Heart left ventricle (tissue), 16 donors: ENCODE results near the gene SMPDL3A. TPM values are rescaled to one million over a fixed set of nuclear protein-coding genes. Genes with fewer than 3 reads are reported as not detected.

ENCODE experiments used
- ATAC-seq, 4 donors: fragments of 200-7000 bp; cut with Tn5 transposase; one replicate each; pipeline ENCODE4 v1.9.1; 2020 to 2022; ENCODE audit warnings: moderate library complexity in 4 of 4, mild to moderate bottlenecking in 3 of 4, moderate number of reproducible peaks in 1 of 4
- DNase-seq, 5 donors: peaks; one replicate each; pipeline ENCODE4 v3.0.0-alpha.2; 2020
- H3K27ac ChIP-seq, 12 donors: fragments of 200-600 bp; sonication (generic) in 4 of 12; one replicate each; pipeline versions ENCODE4 v1.5.0 to v1.8.0; 2016 to 2022; ENCODE audit warnings: mild to moderate bottlenecking in 2 of 12
- H3K27me3 ChIP-seq, 9 donors: fragments of 200-600 bp; sonication (generic) in 2 of 9; one replicate each; pipeline versions ENCODE4 v1.5.1 to v1.8.0; 2016 to 2022; ENCODE audit warnings: mild to moderate bottlenecking in 3 of 9
- H3K36me3 ChIP-seq, 9 donors: fragments of 200-600 bp; sonication (generic) in 2 of 9; one replicate each; pipeline versions ENCODE4 v1.5.0 to v1.8.0; 2018 to 2022; ENCODE audit warnings: mild to moderate bottlenecking in 2 of 9
- H3K4me1 ChIP-seq, 12 donors: fragments of 200-600 bp; sonication (generic) in 4 of 12; one replicate each; pipeline versions ENCODE4 v1.5.0 to v1.8.0; 2016 to 2022; ENCODE audit warnings: mild to moderate bottlenecking in 3 of 12
- H3K4me3 ChIP-seq, 12 donors: fragments of 200-600 bp; sonication (generic) in 4 of 12; one replicate each; pipeline versions ENCODE4 v1.5.0 to v1.8.0; 2017 to 2022; ENCODE audit warnings: mild to moderate bottlenecking in 9 of 12, moderate library complexity in 4 of 12
- H3K9me3 ChIP-seq, 12 donors: fragments of 200-600 bp; sonication (generic) in 4 of 12; one replicate each; pipeline versions ENCODE4 v1.5.0 to v1.8.0; 2016 to 2022; ENCODE audit warnings: mild to moderate bottlenecking in 1 of 12
- POLR2A ChIP-seq, 2 donors: fragments of 450-650 bp; IDR thresholded peaks; one replicate each; pipeline ENCODE4 v1.6.1; 2017; ENCODE audit warnings: antibody characterized with exemption in 2 of 2, mild to moderate bottlenecking in 2 of 2, moderate library complexity in 2 of 2
- WGBS, 4 donors: extraction: QIAGEN DNeasy Blood & Tissue Kit in 2 of 4; methylation state at CpG; one replicate each; pipeline versions ENCODE4 v1.1.5 to v1.1.7; 2013 to 2018; 5-methylcytosine and 5-hydroxymethylcytosine counted together
- intact Hi-C, 10 donors: fragments of 100-400 bp; cut with DNase I; formaldehyde crosslinking; loops; one replicate each; pipeline versions ENCODE4 v1.11.1 to v1.14.2; 2022
- polyA plus RNA-seq, 2 donors: library from polyadenylated mRNA; stranded (reverse); fragments of 200-250 nt; gene quantifications; one replicate each; pipeline ENCODE4 v1.2.3, GENCODE V29; 2013
- total RNA-seq, 9 donors: library from RNA; depleted of rRNA in 2 of 9; stranded (reverse); fragments of >200 nt in 2 of 9; fragmentation: NEBNext Ultra II Directional in 3 of 9; extraction: Animal tissue kit (Norgen Biotek cat#: 25700) in 3 of 9; gene quantifications; one replicate each; pipeline versions ENCODE4 v1.1.0 to v1.2.4, GENCODE V29; 2016 to 2023
- TF ChIP-seq, protein P1 (sequence below), 12 donors: fragments of 200-600 bp; sonication (generic) in 4 of 12; IDR thresholded peaks; one replicate each; pipeline versions ENCODE4 v1.5.0 to v1.8.0; 2018 to 2022; ENCODE audit warnings: antibody characterized with exemption in 12 of 12, mild to moderate bottlenecking in 5 of 12
- donor health status: ischemic (EF 13 %, LVEDD 7.1; RV severe dilation, severe dysfunction).
- donor health status: healthy with polysubstance abuse.
- donor health status: DM: no; HTN: yes; CAD: no.
- donor health status: DM: no; HTN: no; CAD: no.
- donor health status: ischemic (EF 25% LVEDD 6.9; RV normal size, moderate dysfunction).
- donor health status: ischemic (EF 25% LVEDD 5.7; RV mildly dilated, moderate dysfunction).
- donor health status: healthy.
- donor health status: DM: yes; HTN: yes; CAD: no.
- donor health status: ischemic (EF 35%, LVEDD 5.7; RV mildly dilated, moderate dysfunction).
- donor health status: nonischemic (EF 11% LVEDD 7.7; RV severe dilation, severe dysfunction).
- donor health status: DM: yes; HTN: yes; CAD: no.
- donor health status: PGD.
- donor health status: ischemic (EF 29% LVEDD 5.4; RV normal size, mild dysfunction).
- donor health status: nonischemic (EF 23%, LVEDD 6.1; RV moderate dilation, normal function).

The SMPDL3A gene
- total and polyA plus RNA-seq, 11 donors = 3.5 to 10.4 (median 4.6) TPM

DNA sequence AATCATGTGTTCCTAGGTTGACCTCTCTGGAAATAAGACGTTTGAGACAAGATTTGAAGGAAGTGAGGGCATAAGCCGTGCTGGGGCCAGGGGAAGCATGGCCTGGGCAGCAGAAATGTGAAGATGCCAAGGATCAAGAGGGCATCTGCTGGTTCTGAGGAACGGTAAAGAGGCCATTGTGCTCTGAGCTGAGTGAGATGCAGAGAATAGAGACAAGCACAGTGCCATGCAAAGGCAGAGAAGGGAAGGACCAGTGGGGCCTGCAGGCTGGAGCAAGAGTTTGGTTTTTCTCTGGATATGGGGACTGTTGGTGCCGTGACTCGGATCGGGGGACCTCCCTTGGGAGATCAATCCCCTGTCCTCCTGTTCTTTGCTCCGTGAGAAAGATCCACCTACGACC, 50.8 kb downstream of the SMPDL3A start:
- no peaks in the 10 kb centered on the region for H3K9me3 ChIP-seq
- H3K4me3 ChIP-seq = no peak overlapping the region
- intact Hi-C loops = loop anchor here (1.0 to 5.0 kb wide), 6 partner anchors 93 to 110 kb away; no protein-coding TSS in a partner anchor
- no peaks in the 10 kb centered on the region for H3K4me1 ChIP-seq
- WGBS, 4 donors = 66 to 69% (median 68%) methylated on average over 7 to 8 of the region's 8 CpGs
- H3K27ac ChIP-seq = no peak overlapping the region
- no peak for DNase-seq
- H3K27me3 ChIP-seq = peaks cover 0 to 23% (median 0%) of the 10 kb centered on the region in 9 donors
- no peaks in the 10 kb centered on the region for H3K36me3 ChIP-seq
- no peak for ATAC-seq
- TF ChIP-seq, protein P1, sequence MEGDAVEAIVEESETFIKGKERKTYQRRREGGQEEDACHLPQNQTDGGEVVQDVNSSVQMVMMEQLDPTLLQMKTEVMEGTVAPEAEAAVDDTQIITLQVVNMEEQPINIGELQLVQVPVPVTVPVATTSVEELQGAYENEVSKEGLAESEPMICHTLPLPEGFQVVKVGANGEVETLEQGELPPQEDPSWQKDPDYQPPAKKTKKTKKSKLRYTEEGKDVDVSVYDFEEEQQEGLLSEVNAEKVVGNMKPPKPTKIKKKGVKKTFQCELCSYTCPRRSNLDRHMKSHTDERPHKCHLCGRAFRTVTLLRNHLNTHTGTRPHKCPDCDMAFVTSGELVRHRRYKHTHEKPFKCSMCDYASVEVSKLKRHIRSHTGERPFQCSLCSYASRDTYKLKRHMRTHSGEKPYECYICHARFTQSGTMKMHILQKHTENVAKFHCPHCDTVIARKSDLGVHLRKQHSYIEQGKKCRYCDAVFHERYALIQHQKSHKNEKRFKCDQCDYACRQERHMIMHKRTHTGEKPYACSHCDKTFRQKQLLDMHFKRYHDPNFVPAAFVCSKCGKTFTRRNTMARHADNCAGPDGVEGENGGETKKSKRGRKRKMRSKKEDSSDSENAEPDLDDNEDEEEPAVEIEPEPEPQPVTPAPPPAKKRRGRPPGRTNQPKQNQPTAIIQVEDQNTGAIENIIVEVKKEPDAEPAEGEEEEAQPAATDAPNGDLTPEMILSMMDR (IDR thresholded peaks at IDR 0.05) = no peak
- TF ChIP-seq POLR2A (IDR thresholded peaks at IDR 0.05) = no peak

DNA sequence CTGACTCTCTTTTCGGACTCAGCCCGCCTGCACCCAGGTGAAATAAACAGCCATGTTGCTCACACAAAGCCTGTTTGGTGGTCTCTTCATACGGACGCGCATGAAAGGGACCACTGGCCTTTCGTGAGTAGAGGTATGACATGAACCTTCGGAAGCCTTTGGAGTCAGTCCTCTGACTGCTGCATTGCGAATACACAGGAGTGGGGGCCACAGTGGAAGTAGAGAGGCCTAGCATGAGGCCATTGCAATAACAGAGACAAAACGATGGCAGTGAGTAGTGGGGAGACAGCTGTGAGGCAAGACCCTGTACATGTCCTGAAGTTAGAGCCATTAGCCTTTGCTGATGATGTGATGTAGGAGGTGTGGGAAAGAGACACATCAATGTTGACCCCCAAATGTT, 56.4 kb downstream of the SMPDL3A start:
- Histone ChIP-seq H3K27ac (no peak overlapping the region), H3K9me3 (no peaks in the 10 kb centered on the region), H3K27me3 (no peaks in the 10 kb centered on the region), H3K4me1 (no peaks in the 10 kb centered on the region), H3K36me3 (no peaks in the 10 kb centered on the region), H3K4me3 (no peak overlapping the region)
- TF ChIP-seq, protein P1 (IDR thresholded peaks at IDR 0.05) = no peak
- no peak for TF ChIP-seq POLR2A (IDR thresholded peaks at IDR 0.05)
- no peak for DNase-seq
- intact Hi-C loops = no loop called here
- no peak for ATAC-seq
- WGBS, 4 donors = 93 to 97% (median 94%) methylated on average over 9 of the region's 9 CpGs

DNA sequence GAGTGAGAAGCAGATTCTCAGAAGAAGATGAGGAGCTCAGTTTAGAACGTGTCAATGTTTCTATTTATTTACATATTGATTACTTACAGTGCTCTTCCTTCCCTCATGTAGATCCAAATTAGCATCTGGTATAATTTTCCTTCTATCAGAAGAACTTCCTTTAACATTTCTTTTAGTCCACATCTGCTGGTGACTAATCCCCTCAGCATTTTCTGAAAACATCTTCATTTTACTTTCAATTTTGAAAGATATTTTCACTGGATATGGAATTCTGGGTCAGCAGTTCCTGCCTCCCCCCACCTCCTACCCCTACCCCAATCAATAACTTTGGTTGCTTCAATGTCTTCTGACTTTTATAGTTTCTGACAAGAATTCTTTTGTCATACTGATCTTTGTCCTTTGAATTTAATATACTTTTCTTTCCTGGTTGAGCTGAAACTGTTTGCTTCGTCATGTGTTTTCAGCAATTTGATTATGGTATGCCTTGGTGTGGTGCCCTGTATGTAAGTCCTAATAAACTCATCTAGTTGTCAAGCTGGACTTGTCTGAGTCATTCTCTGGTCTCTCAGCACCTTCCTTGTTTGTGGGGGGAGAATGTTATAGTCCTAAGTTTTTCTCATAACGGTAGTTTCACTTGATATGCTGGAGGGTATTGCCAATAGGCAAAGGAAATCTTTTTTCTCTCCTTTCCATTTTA, 57.0 kb downstream of the SMPDL3A start:
- Histone ChIP-seq H3K4me1 (no peaks in the 10 kb centered on the region), H3K9me3 (no peaks in the 10 kb centered on the region), H3K4me3 (no peak overlapping the region), H3K27ac (no peak overlapping the region), H3K27me3 (no peaks in the 10 kb centered on the region), H3K36me3 (no peaks in the 10 kb centered on the region)
- no peak for ATAC-seq
- no peak for TF ChIP-seq POLR2A (IDR thresholded peaks at IDR 0.05)
- TF ChIP-seq, protein P1 (IDR thresholded peaks at IDR 0.05) = no peak
- 71 to 76% (median 75%) methylated on average over 3 of the region's 3 CpGs for WGBS, 4 donors
- intact Hi-C loops = no loop called here
- no peak for DNase-seq

DNA sequence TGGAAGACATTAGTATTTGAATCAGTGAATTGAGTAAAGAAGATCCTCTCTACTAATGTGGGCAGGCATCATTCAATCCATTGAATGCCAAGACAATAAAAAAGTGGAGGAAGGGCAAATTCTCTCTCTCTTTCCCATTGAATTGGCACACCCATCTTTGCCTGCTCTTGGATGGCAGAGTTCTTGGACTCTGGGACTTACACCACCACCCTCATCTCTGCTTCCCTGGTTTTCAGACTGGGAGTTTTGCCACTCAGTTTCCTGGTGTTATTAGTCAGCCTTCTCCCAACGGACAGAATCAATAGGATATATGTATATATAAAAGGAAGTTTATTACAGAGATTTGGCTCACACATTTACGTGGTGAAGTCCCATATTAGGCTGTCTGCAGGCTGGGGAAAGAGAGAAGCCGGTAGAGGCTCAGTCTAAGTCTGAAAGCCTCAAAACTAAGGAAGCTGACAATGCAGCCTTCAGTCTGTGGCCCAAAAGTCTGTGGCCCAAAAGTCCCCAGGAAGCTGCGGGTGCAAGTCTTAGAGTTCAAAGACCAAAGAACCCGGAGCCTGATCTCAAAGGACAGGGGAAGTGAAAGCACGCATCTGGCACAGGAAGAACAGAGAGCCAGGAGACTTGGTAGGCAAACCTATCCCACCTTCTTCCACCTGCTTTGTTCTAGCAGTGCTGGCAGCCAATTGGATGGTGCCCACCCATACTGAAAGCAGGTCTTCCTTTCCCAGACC, 64.4 kb downstream of the SMPDL3A start:
- WGBS, 4 donors = 67 to 75% (median 75%) methylated on average over 6 of the region's 6 CpGs
- ATAC-seq = no peak
- Histone ChIP-seq H3K4me3 (no peak overlapping the region), H3K36me3 (no peaks in the 10 kb centered on the region), H3K27me3 (peaks cover 0 to 12% (median 0%) of the 10 kb centered on the region in 9 donors), H3K4me1 (no peaks in the 10 kb centered on the region), H3K27ac (no peak overlapping the region), H3K9me3 (no peaks in the 10 kb centered on the region)
- intact Hi-C loops = no loop called here
- no peak for TF ChIP-seq POLR2A (IDR thresholded peaks at IDR 0.05)
- DNase-seq = no peak

Other genes starting within 250 kb of the SMPDL3A start
- under 1 TPM in 5 of 9 donors, not detected in 4; 0.27 to 0.96 (median 0.46) TPM for gene PKIB, start 178.9 kb upstream of the SMPDL3A start, total RNA-seq
- gene PKIB, start 178.9 kb upstream of the SMPDL3A start, polyA plus RNA-seq = under 1 TPM; 0.50 to 0.72 TPM
- gene FABP7, start 9.5 kb upstream of the SMPDL3A start, total RNA-seq = under 1 TPM in 1 of 9 donors, not detected in 8; 0.61 TPM
- gene FABP7, start 9.5 kb upstream of the SMPDL3A start, polyA plus RNA-seq = under 1 TPM in 1 of 2 donors, not detected in 1; 0.17 TPM
- under 1 TPM in 4 of 9 donors, not detected in 5; 0.05 to 0.44 (median 0.26) TPM for gene CLVS2, start 207.0 kb downstream of the SMPDL3A start, total RNA-seq
- under 1 TPM in 1 of 2 donors, not detected in 1; 0.01 TPM for gene CLVS2, start 207.0 kb downstream of the SMPDL3A start, polyA plus RNA-seq